CD1c-positive myeloid dendritic cell (primary cell): ENCODE measurements around the gene CBR3.

Experiments
- DNase-seq: peaks from one replicate; pipeline ENCODE4 v3.0.0-alpha.2; 2016; ENCODE audit errors: extremely low spot score

The CBR3 gene

DNA sequence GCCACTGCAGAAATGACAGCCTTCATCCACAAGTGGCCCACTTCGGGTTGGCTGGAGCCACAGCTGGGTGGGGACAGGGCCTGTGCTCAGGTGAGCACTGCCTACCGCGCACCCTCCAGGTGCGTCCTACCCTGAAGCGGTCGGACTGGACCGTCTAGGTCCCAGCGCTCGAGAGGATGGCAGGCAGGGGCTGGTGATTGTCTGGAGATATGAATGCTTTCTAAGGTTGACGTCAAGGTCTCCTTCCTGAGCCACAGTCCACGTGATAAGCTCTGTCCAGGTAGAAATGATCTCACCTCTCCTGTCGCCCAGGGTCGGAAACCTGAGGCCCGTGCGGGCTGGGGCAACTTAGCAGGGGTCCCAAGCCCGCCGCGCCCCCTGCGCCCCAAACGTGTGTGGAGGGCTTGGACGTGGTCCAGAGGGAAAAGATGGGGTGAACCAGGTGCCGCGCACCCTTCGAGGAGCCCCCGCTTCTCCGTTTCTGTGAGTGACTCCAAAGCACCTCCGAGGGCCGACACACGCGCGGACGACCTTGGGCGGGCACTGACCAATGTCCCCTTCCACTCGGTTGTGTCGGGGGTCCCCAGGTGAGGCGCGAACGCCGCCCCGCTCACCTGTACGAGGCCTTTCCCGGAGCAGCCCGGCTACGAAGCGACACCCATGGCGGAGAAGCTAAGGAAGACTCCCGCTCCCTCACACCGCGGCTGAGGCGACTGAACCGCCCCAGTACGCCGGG lies 20.9 kb downstream of the CBR3 start:
- DNase-seq = no peak

DNA sequence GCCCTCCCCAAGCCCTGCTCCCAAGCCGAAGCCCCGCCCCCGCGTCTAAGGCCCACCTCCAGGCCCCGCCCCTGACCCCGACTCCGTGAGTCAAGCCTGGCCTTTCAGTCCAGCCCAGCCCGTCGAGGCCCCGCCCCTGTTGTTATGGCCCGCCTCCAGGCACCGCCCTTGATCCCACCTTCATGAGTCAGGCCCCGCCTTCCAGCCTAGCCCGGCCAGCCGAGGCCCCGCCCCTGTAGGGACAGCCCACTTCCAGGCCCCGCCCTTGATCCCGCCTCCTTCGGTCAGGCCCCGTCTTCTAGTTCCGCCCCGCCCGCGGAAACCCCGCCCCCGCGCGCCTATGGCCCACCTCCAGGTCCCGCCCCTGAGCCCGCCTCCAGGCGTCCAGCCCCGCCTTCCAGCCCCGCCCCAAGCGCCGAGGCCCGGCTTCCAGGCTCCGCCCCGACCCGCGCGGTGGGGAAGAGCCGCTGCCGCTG lies 21.5 kb downstream of the CBR3 start:
- peak; percentile 100 for DNase-seq

DNA sequence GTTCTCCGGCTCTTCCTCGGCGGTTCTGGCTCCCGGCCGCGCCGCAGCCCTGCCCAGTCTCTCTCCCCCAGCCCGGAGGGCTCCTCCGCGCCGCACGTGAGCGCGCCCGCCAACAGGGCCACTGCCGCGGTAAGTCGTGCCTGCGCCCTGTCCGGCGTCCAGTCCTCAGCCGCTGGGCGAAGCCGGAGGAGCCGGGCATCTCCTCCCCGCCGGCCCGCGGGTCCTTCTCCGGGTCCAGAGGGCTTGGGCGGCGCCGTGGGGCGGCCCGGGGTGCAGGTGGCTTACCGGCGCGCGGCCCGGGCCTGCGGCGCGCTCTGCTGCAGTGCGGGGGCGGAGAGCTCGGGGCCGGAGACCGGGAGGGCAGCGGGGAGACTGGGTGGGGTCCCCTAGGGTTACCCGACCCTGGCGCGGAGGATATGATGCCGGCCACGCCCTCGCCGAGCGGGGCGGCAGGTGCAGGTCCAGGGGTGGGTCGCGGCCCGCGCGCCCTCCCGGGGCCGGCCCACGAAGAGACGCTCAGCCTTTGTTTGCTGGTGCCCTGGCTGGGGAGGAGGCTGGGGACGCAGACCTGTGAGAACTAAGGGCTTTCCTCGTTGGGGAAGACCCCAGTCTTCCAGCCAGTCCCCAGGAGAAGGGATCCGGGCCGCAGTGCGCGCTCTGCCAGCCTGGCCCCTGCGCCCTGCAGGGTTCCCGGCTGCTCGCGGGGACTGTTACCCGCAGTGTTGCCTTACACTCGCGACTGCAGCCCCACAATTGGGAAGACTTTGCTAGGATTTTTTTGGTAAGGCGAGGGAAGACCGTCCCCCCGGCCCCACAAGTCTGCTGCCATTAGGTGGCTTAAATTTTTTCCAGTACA lies 22.2 kb downstream of the CBR3 start, which contains the start of gene DOP1B:
TSS of gene DOP1B (plus strand) at position 10 of the 856 bp plus-strand sequence. CDS start 7,910 bp downstream, outside the sequence.
- DNase-seq = no peak

DNA sequence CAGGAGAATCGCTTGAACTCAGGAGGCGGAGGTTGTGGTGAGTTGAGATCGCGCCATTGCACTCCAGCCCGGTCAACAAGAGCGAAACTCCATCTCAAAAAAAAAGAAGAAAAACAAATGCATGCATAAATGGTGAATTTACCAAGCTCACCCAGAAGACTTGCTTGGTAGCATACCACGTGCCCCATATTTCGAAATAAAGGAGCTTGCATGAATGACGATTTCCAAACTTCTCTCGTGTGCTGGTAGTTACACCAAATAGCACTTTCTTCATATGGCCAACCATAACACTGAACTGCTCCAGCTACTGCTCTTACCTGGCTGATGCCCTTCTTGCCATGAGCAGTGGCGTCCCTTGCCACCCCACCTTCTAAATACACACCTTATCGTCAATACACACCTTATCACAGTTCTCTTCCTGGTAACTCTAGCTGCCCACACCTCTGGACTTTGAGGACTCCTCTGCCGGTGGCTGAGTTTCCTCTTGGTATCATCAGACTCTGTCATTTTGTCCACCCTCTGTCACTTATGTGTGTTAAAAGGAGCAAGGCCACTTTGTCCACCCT lies 24.6 kb downstream of the CBR3 start:
- DNase-seq = peak; percentile 81

DNA sequence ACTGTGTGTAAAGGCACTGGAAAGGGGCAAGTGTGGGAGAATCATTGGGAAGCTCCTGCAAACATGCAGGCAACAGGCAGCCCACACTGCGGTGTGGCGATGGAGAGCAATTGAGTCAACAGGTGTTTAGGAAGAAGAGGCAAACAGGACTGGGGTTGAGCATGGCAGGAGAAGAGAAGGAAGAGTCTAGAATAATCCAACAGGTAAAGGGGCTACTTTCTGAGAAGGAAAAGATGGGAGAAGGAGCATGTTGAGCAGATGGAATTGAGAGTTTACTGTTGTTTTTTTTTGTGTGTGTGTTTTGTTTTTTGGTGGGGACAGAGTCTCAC lies 25.9 kb downstream of the CBR3 start:
- DNase-seq = no peak

DNA sequence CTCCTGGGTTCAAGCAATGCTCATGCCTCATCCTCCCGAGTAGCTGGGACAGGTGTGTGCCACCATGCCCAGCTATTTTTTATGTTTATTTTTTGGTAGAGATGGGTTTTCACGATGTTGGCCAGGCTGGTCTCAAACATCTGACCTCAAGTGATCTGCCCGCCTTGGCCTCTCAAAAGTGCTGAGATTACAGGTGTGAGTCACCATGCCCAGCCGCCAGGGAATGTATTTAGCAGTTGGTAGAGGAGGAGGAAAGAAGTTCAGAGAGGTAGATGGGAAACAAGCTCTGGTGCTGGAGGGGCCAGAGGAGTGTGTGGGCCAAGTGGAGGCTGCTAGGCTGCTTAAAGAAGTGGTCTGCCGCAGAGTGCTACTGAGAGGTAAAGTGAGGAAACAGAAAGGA lies 27.8 kb downstream of the CBR3 start:
- no peak for DNase-seq

DNA sequence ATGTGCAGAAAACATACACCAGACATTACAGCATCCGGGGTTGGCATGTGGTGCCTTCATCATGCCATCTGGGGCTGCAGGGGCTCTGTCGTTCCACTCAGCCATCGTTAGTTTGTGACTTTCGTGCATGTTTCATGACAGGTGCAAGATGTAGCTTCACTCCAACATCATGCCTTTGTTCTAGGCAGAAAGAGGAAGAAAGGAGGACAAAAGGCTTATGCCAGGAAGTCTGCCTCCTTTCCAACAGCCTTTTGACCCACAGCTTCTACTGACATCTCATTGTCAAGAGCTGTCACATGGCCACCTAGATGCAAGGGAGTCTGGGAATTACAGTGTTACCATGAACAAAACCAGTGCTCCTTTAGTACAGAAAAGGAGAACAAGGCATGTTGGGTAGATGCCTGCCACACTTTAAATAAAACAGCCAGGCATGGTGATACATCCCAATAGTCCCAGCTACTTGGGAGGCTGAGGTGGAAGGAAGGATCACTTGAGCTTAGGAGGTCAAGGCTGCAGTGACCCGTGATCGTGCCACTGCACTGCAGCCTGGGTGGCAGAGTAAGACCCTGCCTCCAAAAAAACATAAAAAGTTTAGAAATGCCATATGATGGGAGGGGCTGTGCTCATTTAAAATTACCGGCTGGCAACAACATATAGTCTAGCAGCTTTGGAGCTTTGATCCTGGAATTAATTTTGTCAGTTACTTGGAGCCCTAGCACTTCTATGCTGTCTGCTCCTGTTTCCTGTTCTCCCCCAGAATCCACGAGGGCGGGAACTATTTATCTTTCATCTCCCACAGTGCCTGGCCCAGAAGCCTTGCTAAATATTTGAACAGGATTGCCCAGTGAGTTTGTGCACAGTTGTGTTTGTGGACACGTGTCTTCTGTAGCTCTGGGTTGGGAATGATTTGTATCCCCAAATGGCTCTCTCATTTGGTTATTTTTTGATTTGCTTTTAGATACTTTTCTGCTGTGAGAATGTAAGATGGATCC lies 29.2 kb downstream of the CBR3 start:
- DNase-seq = peak; percentile 30

DNA sequence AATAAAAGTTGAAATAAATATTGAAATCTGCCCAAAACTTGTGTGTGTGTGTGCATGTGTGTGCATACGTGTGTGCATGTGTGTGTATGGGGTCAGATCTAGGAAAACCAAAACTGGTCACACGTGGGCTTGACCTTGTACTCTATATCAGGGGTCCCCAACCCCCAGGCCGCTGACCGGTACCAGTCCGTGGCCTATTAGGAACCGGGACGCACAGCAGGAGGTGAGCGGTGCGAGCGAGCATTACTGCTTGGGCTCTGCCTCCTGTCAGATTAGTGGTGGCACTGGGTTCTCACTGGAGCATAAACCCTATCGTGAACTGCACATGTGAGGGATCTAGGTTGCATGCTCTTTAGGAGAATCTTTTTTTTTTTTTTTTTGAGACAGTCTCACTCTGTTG lies 30.5 kb downstream of the CBR3 start:
- no peak for DNase-seq

DNA sequence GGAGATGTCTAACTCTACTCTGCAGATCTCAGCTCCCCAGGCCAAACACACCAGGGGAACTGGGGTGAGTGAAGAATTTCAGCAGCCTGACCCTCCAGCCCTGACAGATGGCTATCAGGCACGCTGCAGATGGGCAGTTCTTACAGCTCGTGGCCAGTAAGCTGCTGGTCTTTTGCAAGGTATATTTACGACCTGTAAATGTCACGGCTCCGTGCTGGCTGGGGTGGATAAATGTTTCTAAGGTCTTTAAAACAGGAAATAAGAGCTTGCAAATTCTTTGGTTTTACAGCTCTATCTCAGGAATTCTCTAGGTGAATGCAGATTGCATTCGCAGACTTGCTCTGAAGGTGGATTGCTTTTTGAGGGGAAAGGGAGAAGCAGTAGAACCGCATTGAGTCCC lies 31.8 kb downstream of the CBR3 start:
- no peak for DNase-seq

DNA sequence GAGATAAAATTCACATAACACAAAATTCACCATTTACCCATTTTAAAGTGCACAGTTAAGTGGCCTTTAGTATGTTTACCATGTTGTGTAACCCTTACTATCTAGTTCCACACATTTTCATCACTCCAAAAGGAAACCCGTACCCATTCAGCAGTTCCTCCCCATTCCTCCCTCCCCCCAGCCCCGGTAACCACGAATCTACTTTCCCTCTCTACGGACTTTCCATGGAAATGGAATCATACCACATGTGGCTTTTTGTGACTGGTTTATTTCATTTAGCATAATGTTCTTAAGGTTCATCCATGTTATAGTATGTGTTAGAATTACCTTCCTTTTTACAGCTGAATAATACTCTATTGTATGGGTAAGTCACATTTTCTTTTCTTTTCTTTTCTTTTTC lies 32.7 kb downstream of the CBR3 start:
- DNase-seq = no peak

DNA sequence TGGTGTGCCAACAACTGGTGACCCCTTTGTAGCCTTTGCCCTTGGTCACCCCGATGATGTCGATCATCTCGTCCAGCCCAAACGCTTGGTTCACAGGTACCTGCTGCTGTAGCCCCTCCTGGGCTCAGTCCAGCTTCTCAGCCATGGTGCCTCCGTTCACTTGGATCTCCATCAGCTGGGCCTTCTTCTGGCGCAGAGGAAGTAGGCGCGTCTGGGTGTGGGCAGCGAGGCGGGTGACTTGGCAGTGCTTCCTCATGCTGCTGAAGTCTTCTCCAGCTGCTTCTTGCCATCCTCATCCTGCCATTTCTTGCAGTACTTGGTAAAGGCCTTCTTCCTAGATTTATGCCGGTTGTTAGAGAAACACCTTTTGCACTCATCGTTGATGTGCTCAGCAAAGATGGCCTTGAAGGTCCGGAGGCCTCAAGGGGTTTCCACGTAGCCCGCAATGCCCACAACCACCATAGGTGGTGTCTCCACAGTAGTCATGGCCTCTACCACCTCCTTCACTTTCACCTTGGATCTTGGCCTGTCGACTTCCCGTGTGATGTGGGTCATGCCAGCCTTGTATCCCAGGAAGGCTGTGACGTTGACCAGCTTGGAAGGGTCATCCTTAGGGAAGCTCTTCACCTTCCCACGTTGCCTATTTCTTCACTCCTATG lies 34.7 kb downstream of the CBR3 start:
- DNase-seq = peak; percentile 82

DNA sequence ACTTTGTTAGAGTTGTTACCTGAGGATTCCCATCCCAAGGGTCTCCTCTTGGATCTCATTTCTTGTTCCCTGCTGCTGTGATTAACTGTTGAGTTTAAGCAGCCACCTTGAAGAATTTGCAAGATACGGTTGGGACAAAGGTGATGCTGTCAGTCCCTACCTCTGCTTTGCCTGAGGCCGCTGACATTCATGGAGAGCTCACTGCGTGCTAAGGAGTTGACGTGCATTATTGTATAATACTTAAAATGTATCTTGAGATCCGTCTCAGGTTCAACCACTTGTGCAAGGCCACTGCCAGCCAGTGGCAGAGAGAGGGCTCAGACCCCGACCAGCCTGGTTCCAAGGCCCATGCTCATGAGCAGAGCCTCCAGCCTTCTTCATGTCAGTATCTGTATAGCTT lies 35.9 kb downstream of the CBR3 start:
- no peak for DNase-seq

DNA sequence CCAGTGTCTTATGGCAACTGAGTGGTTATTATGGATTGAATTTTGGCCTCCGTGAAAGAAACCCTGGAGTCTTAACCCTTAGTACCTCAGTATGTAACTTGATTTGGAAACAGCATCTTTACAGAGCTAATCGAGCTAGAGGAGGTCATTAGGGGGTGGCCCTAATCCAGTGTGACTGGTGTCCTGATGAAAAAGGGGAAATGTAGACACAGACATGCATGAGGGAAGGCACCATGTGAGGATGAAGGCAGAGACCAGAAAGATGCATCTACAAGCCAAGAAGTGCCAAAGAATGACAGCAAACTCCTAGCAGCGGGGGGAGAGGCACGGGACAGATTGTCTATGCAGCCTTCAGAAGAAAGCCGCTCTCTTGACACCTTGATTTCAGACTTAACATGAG lies 36.5 kb downstream of the CBR3 start:
- DNase-seq = peak; percentile 34

DNA sequence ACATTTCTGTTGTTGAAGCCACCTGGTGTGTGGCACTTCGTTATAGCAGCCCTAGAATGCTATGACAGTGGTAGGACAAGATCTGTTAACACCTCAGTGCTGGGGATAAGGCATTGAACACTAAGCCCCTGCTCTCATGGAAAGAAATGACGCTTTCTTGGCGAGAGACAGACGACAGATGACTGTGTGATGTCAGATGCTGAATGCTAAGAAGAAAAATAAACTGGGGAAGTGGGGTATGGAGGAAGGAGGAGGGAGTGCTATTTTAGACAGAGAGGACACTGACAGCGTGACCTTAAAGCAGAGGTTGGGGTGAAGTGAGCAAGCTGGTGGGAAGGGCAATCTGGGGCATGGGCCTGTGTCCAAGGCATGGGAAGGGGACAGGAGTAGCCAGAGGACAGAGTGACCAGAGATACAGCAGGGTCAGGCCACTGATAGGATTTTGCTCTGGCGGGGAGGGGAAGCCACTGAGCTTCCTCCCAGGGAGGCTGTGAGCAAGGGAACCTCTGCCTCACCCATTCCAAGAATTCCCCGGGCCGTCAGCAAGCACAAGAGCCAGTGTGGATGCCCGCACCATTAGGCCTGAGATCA lies 37.0 kb downstream of the CBR3 start:
- DNase-seq = peak; percentile 45

DNA sequence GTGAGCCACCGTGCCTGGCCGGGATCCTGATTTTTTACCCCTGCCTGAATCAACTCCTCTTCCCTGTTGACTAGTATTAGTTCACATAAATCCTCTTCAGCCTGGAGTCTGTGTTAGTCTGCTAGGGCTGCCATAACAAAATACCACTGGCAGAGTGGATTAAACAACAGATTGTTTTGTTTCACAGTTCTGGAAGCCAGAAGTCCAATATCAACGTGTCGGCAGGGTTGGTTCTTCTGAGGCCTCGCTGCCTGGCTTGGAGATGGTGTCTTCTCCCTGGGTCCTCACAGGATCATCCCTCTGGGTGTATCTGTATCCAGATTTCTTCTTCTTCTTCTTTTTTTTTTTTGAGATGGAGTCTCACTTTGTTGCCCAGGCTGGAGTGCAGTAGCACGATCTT lies 39.9 kb downstream of the CBR3 start:
- DNase-seq = no peak

DNA sequence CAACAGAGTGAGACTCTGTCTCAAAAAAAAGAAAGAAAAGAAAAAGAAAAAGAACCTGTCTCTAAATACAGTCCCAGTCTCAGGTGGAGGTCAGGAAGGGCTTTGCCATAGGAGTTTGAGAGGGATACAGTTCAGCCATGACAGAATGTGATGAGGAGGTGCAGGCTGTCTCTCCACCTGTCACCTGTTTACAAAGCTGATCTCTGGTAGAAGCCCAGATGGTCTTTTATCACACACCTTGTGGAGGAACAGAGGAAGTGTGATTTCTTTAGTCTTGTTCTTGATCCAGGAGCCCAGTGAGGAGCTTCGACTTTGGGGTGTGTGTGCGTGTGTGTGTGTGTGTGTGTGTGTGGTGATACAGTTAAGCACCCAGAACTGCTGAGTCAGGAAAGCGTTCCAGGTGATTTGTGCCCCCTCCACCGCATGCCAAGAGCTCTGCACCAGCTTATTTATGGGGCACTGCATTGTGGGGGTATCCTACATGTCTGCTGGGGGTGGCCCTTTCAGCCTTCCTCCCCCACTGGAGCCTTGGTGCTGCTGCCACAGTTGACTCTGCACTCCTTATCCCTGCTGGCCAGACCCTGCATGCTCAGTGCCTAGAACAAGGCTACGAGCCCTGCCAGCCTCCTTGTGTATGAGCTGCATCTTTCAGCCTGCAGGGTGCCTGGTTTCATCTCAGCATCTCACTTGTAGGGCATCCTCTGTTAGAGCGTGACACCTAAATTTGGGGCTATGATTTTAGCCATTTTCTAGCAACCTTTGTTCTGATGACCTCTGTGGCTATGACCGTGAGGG lies 41.1 kb downstream of the CBR3 start:
- no peak for DNase-seq

DNA sequence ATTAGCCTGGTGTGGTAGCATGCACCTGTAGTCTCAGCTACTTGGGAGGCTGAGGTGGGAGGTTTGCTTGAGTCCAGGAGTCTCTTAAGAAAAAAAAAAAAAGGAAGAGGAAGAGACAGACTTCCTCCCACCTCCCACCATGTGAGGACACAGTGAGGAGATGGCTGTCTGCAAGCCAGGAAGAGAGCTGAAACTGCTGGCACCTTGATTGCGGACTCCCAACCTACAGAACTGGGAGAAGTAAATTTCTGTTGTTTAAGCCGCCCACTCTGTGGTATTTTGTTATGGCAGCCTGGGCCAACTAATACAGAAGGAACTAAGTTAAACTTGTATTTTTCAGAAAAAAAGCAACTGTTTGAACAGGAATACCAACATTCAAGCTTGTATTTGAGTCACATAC lies 43.5 kb downstream of the CBR3 start:
- peak; percentile 78 for DNase-seq

DNA sequence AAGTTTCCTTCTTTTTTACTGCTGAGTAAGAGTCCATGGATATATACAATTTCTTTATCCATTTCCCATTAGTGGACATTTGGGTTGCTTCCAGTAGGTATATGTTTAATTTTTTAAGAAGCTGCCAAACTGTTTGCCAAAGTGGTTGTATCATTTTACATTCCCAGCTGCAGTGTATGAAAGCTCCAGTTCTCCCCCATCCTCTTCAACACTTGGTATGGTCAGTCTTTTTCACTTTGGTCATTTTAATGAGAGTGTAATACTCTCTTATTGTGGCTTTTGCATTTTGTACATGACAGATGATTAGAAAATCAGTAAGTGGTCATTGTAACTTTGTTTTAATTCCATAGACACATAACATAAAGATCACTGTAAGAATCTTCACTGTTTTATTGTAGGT lies 44.3 kb downstream of the CBR3 start:
- DNase-seq = no peak

DNA sequence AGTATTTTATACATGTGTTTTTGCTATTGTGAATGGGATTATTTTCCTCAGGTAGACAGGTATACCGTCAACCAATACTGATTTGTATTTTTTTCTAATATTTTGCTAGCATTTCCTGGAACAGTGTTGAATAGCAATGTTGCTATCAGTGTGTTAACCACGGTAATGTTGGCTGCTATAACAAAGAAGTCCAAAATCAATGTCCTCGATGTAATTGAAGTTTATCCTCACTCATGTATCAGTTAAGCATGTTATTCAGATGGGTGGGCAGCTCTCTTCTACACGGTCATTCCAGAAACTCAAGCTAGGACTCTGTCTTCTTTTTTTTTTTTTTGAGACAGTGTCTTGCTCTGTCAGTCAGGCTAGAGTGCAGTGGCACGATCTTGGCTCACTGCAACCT lies 46.1 kb downstream of the CBR3 start:
- no peak for DNase-seq
